Adipocyte (in vitro differentiated cells): ENCODE data around the gene DCBLD2.

ENCODE experiments used
- DNase-seq: peaks from one replicate; pipeline ENCODE4 v3.0.0-alpha.2; 2015; ENCODE audit warnings: low read depth
- H3K27me3 ChIP-seq: replicated peaks from 2 replicates; pipeline ENCODE4 v1.7.0; 2013; ENCODE audit warnings: mild to moderate bottlenecking, low read length, moderate library complexity; ENCODE audit not compliant: control insufficient read depth, insufficient read depth
- H3K36me3 ChIP-seq: 2 replicates; pipeline ENCODE4 v1.7.0; 2013; ENCODE audit warnings: low read length, mild to moderate bottlenecking, moderate library complexity; ENCODE audit not compliant: control insufficient read depth, insufficient read depth, severe bottlenecking
- H3K4me1 ChIP-seq: 2 replicates; pipeline ENCODE4 v1.7.0; 2013; ENCODE audit warnings: mild to moderate bottlenecking, low read length, moderate library complexity; ENCODE audit not compliant: control insufficient read depth, insufficient read depth
- H3K4me3 ChIP-seq: 2 replicates; pipeline ENCODE4 v1.7.0; 2013; ENCODE audit warnings: mild to moderate bottlenecking, low read length, moderate library complexity
- H3K9ac ChIP-seq: 2 replicates; pipeline ENCODE4 v1.7.0; 2013; ENCODE audit warnings: mild to moderate bottlenecking, low read length, moderate library complexity
- H3K9me3 ChIP-seq: 2 replicates; pipeline ENCODE4 v1.7.0; 2013; ENCODE audit warnings: mild to moderate bottlenecking, low read length, moderate library complexity; ENCODE audit not compliant: control insufficient read depth

DCBLD2 gene

GRCh38 chr3:98807561-98807960 is 93.9 kb downstream of the DCBLD2 start:
- Histone ChIP-seq H3K9me3 (no peaks in the 10 kb centered on the region), H3K4me1 (peaks cover 13% of the 10 kb centered on the region), H3K9ac (no peak overlapping the region), H3K4me3 (no peak overlapping the region), H3K36me3 (peaks cover 71% of the 10 kb centered on the region), H3K27me3 (no peaks in the 10 kb centered on the region)
- no peak for DNase-seq

- H3K9me3 ChIP-seq: no peaks in the 10 kb centered on the region
- no peaks in the 10 kb centered on the region for H3K27me3 ChIP-seq
- H3K36me3 ChIP-seq: peaks cover 68% of the 10 kb centered on the region
- no peak overlapping the region for H3K9ac ChIP-seq
- no peak for DNase-seq
- H3K4me3 ChIP-seq: no peak overlapping the region
- peaks cover 13% of the 10 kb centered on the region for H3K4me1 ChIP-seq
These were observed 94.5 kb downstream of the DCBLD2 start for GRCh38 chr3:98807011-98807410.

- Histone ChIP-seq H3K27me3 (no peaks in the 10 kb centered on the region), H3K9me3 (no peaks in the 10 kb centered on the region), H3K4me1 (peaks cover 13% of the 10 kb centered on the region), H3K4me3 (no peak overlapping the region), H3K36me3 (peaks cover 67% of the 10 kb centered on the region), H3K9ac (no peak overlapping the region)
- no peak for DNase-seq
These were observed 95.0 kb downstream of the DCBLD2 start for GRCh38 chr3:98806521-98806920.

GRCh38 chr3:98805571-98805970 is 95.9 kb downstream of the DCBLD2 start:
- H3K4me1 ChIP-seq: peaks cover 10% of the 10 kb centered on the region
- H3K4me3 ChIP-seq: no peak overlapping the region
- no peak for DNase-seq
- H3K9ac ChIP-seq: no peak overlapping the region
- H3K36me3 ChIP-seq: peaks cover 70% of the 10 kb centered on the region
- H3K9me3 ChIP-seq: no peaks in the 10 kb centered on the region
- H3K27me3 ChIP-seq: no peaks in the 10 kb centered on the region

- no peak overlapping the region for H3K9ac ChIP-seq
- no peak for DNase-seq
- H3K36me3 ChIP-seq: peaks cover 66% of the 10 kb centered on the region
These were observed 100.3 kb downstream of the DCBLD2 start for GRCh38 chr3:98801043-98801747.

GRCh38 chr3:98800401-98800800 is 101.1 kb downstream of the DCBLD2 start:
- no peak overlapping the region for H3K9ac ChIP-seq
- H3K27me3 ChIP-seq: no peaks in the 10 kb centered on the region
- no peaks in the 10 kb centered on the region for H3K9me3 ChIP-seq
- peaks cover 62% of the 10 kb centered on the region for H3K36me3 ChIP-seq
- DNase-seq: no peak
- no peak overlapping the region for H3K4me3 ChIP-seq
- H3K4me1 ChIP-seq: no peaks in the 10 kb centered on the region

More at GRCh38 chr3:98801043-98801747, 100.3 kb downstream of the DCBLD2 start:
- Histone ChIP-seq H3K4me3 (no peak overlapping the region), H3K4me1 (no peaks in the 10 kb centered on the region), H3K9me3 (no peaks in the 10 kb centered on the region), H3K27me3 (no peaks in the 10 kb centered on the region)

- no peak for DNase-seq
- Histone ChIP-seq H3K9me3 (no peaks in the 10 kb centered on the region), H3K27me3 (no peaks in the 10 kb centered on the region), H3K4me1 (no peaks in the 10 kb centered on the region), H3K36me3 (peaks cover 54% of the 10 kb centered on the region), H3K9ac (no peak overlapping the region), H3K4me3 (no peak overlapping the region)
These were observed 102.0 kb downstream of the DCBLD2 start for GRCh38 chr3:98799479-98799878.

- no peak overlapping the region for H3K4me3 ChIP-seq
- DNase-seq: no peak
- H3K9ac ChIP-seq: no peak overlapping the region
- no peaks in the 10 kb centered on the region for H3K4me1 ChIP-seq
- peaks cover 54% of the 10 kb centered on the region for H3K36me3 ChIP-seq
- no peaks in the 10 kb centered on the region for H3K27me3 ChIP-seq
- no peaks in the 10 kb centered on the region for H3K9me3 ChIP-seq
These were observed 102.7 kb downstream of the DCBLD2 start for GRCh38 chr3:98798820-98799219.

- Histone ChIP-seq H3K9me3 (no peaks in the 10 kb centered on the region), H3K36me3 (peaks cover 54% of the 10 kb centered on the region), H3K9ac (no peak overlapping the region), H3K4me3 (no peak overlapping the region), H3K4me1 (no peaks in the 10 kb centered on the region), H3K27me3 (no peaks in the 10 kb centered on the region)
- DNase-seq: no peak
These were observed 103.6 kb downstream of the DCBLD2 start for GRCh38 chr3:98797905-98798304.

- peaks cover 50% of the 10 kb centered on the region for H3K36me3 ChIP-seq
- no peaks in the 10 kb centered on the region for H3K4me1 ChIP-seq
- no peak overlapping the region for H3K9ac ChIP-seq
- H3K9me3 ChIP-seq: no peaks in the 10 kb centered on the region
- no peak for DNase-seq
- no peaks in the 10 kb centered on the region for H3K27me3 ChIP-seq
- no peak overlapping the region for H3K4me3 ChIP-seq
These were observed 105.2 kb downstream of the DCBLD2 start for GRCh38 chr3:98796334-98796733.

- no peak overlapping the region for H3K9ac ChIP-seq
- no peaks in the 10 kb centered on the region for H3K4me1 ChIP-seq
- H3K27me3 ChIP-seq: no peaks in the 10 kb centered on the region
- H3K9me3 ChIP-seq: no peaks in the 10 kb centered on the region
- peaks cover 27% of the 10 kb centered on the region for H3K36me3 ChIP-seq
- DNase-seq: no peak
- H3K4me3 ChIP-seq: no peak overlapping the region
These were observed 107.5 kb downstream of the DCBLD2 start for GRCh38 chr3:98793971-98794370.
